Measurements from ENCODE around the gene MAML2. TPM values are rescaled to one million over a fixed set of nuclear protein-coding genes. Genes with fewer than 3 reads are reported as not detected.

MAML2 gene
- total RNA-seq, 3 donors from 2014 or later, result 45.6 to 82.8 (median 68.2) TPM

GRCh38 chr11:96125400-96125799 lies 217.6 kb downstream of the MAML2 start:
- Histone ChIP-seq H3K27me3 (no peaks in the 10 kb centered on the region), H3K27ac (peak overlapping the region; percentile 8 to 52), H3K9me3 (no peaks in the 10 kb centered on the region), H3K4me3 (no peak overlapping the region), H3K4me1 (peaks cover 0 to 11% of the 10 kb centered on the region in 2 donors), H3K36me3 (no peaks in the 10 kb centered on the region)
- intact Hi-C loops (cut with DNase I; ENCODE audit: low total_unique reads), result no loop called here
- TF ChIP-seq POLR2AphosphoS5 (IDR thresholded peaks at IDR 0.05), result no peak
- TF ChIP-seq POLR2A (IDR thresholded peaks at IDR 0.05), result no peak
- TF ChIP-seq CTCF (IDR thresholded peaks at IDR 0.05), result no peak
- no peak for DNase-seq (ENCODE audit: low spot score in 2 of 2)

- no peaks in the 10 kb centered on the region for H3K36me3 ChIP-seq
- DNase-seq (ENCODE audit: low spot score in 2 of 2), result no peak
- H3K9me3 ChIP-seq, result no peaks in the 10 kb centered on the region
- intact Hi-C loops (cut with DNase I; ENCODE audit: low total_unique reads), result no loop called here
- no peaks in the 10 kb centered on the region for H3K27me3 ChIP-seq
- H3K4me3 ChIP-seq, result no peak overlapping the region
- H3K4me1 ChIP-seq, result peaks cover 0 to 11% of the 10 kb centered on the region in 2 donors
- peak overlapping the region in 1 of 2 donors; percentile 55 for H3K27ac ChIP-seq
- no peak for TF ChIP-seq POLR2AphosphoS5 (IDR thresholded peaks at IDR 0.05)
- no peak for TF ChIP-seq CTCF (IDR thresholded peaks at IDR 0.05)
- no peak for TF ChIP-seq POLR2A (IDR thresholded peaks at IDR 0.05)
Observed at GRCh38 chr11:96124155-96124554, 218.8 kb downstream of the MAML2 start.

- Histone ChIP-seq H3K4me1 (peaks cover 0 to 11% of the 10 kb centered on the region in 2 donors), H3K36me3 (no peaks in the 10 kb centered on the region), H3K27ac (peak overlapping the region in 1 of 2 donors; percentile 15), H3K9me3 (no peaks in the 10 kb centered on the region), H3K27me3 (no peaks in the 10 kb centered on the region), H3K4me3 (no peak overlapping the region)
- no peak for TF ChIP-seq POLR2AphosphoS5 (IDR thresholded peaks at IDR 0.05)
- intact Hi-C loops (cut with DNase I; ENCODE audit: low total_unique reads), result no loop called here
- no peak for DNase-seq (ENCODE audit: low spot score in 2 of 2)
Observed at GRCh38 chr11:96123301-96123700, 219.7 kb downstream of the MAML2 start.

GRCh38 chr11:96122601-96123074 lies 220.4 kb downstream of the MAML2 start:
- DNase-seq (ENCODE audit: low spot score in 2 of 2), result no peak
- Histone ChIP-seq H3K27ac (peak overlapping the region; percentile 15 to 38), H3K9me3 (no peaks in the 10 kb centered on the region), H3K4me1 (peaks cover 0 to 11% of the 10 kb centered on the region in 2 donors), H3K4me3 (no peak overlapping the region), H3K36me3 (no peaks in the 10 kb centered on the region), H3K27me3 (no peaks in the 10 kb centered on the region)
- TF ChIP-seq POLR2A (IDR thresholded peaks at IDR 0.05), result no peak
- TF ChIP-seq POLR2AphosphoS5 (IDR thresholded peaks at IDR 0.05), result no peak
- TF ChIP-seq CTCF (IDR thresholded peaks at IDR 0.05), result peak in 2 of 3 donors; percentile 41 to 46
- intact Hi-C loops (cut with DNase I; ENCODE audit: low total_unique reads), result no loop called here

- peak overlapping the region in 1 of 2 donors; percentile 50 for H3K27ac ChIP-seq
- H3K4me1 ChIP-seq, result peaks cover 0 to 1% of the 10 kb centered on the region in 2 donors
- no peaks in the 10 kb centered on the region for H3K27me3 ChIP-seq
- H3K9me3 ChIP-seq, result no peaks in the 10 kb centered on the region
- H3K36me3 ChIP-seq, result no peaks in the 10 kb centered on the region
- no peak overlapping the region for H3K4me3 ChIP-seq
- no peak for DNase-seq (ENCODE audit: low spot score in 2 of 2)
- intact Hi-C loops (cut with DNase I; ENCODE audit: low total_unique reads), result no loop called here
- no peak for TF ChIP-seq POLR2AphosphoS5 (IDR thresholded peaks at IDR 0.05)
- TF ChIP-seq CTCF (IDR thresholded peaks at IDR 0.05), result no peak
Observed at GRCh38 chr11:96119211-96119610, 223.8 kb downstream of the MAML2 start.
